GM18868 (cell line): Measurements from ENCODE around the gene UBLCP1.

ENCODE experiments used
- ATAC-seq: cut with Tn5 transposase; IDR thresholded peaks from one replicate; pipeline ENCODE4 v1.9.1; 2021; ENCODE audit warnings: mild to moderate bottlenecking, moderate library complexity; ENCODE audit not compliant: unreplicated experiment

UBLCP1 gene

DNA sequence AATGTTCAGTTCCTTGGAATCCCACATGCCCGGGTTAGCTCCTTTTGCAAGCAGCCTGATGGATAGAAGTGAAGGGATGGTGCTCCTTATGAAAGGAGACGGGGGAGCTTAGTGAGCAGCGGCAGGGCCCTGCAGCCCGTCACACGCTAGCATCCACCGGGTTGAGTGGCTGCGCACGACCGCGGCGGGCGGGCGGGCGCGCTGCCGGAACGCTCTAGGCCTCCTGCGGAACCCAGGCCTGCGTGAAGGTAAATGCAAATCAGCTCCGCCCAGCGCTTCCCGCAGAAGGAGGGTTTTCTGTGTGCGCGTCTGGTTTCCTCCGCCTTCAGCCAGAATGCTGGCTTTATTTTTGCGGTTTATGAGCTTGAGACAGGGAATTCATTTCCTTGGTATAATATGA lies 47.4 kb downstream of the UBLCP1 start:
- ATAC-seq: no peak

DNA sequence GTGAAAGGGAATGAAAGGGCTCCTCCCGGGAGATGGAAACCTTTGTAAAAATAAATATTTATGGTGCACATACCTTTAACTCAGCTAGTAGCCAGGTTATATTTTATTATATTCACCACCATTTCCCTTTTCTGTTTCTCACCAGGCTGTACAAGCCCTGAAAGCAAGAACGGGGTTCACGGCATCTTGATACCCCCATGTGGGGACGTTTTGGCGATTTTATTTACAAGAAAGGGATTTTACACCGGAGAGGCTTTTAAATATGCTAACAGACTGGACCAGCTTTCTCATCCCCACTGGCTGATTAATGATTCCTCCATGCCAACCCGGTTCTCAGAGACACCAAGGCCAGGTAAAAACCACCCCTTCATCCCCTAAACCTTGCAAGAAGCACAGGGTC lies 48.0 kb downstream of the UBLCP1 start:
- ATAC-seq: no peak

DNA sequence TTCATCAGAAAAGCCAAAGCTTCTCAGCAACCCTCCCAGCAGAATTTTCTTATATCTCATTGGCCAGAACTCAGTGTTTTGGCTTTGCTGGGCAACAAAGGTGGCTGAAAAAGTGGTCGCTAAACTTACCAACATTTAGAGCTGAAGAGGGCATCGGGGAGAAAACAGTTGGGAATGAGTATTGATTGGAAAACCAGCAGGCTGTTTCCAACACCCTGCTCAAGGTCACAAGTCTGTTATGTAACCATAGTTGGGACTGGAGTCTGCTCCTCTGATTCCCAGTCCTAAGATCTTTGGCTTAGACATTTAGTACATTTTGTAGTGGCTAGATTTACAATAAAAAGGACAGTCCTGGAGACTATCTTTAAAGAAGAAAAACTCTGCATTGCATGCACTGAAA lies 50.1 kb downstream of the UBLCP1 start:
- no peak for ATAC-seq

DNA sequence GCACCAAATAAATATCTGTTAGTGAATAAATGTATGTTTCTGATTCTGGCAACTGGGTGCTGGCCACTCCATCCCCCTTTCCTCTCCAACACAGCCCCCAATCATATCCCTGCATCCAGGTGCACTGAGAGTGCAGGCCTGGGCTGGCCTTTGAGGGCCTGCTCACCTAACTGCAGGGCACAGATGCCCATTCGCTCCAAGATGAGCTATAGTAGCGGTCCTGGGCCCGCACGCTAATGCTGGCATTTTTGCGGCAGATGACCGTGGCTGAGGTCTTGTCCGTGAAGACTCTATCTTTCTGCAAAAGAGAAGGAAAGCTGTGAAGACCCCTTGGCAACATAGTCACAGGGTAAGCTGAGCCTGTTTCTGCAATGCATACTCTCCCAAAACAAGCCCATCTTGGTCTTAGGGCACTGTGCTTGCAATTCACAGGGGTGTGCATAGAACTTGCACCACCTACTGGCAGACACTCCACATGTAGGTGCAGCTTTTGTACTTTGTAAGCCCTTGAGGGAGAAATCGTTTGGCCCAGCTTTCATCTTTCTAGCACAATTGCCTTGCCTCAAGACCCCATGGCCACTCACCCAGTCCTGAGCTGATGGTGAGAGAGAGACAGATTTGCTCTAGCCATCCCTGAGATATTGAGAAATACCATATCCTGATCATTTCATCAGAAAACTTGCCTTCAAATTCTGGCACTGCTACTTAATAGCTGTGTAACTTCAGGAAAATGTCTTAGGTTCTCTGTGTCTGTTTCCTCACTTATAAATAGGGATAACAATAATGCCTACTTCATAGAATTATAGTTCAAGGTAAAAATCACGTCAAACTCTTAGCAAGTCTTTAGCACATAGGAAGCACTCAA lies 53.7 kb downstream of the UBLCP1 start:
- ATAC-seq: peak; percentile 69

DNA sequence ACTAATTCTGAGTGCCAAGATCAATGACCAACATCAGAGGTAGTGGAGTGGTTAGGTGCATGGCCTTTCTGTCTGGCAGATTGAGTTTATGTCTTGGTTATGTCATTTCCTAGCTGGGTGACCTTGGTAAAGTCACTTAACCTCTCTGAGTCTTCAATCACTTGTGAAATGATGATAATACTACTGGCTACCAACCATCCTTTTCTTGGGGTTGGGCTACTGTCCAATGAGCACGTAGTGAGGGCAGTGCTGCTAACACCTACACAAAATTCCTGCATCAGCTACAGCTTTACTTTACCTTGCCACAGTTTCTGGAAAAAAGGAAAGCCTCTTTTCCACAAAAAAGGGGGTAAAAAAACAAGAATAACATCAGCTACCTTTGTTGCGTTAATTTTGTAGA lies 54.8 kb downstream of the UBLCP1 start:
- no peak for ATAC-seq

DNA sequence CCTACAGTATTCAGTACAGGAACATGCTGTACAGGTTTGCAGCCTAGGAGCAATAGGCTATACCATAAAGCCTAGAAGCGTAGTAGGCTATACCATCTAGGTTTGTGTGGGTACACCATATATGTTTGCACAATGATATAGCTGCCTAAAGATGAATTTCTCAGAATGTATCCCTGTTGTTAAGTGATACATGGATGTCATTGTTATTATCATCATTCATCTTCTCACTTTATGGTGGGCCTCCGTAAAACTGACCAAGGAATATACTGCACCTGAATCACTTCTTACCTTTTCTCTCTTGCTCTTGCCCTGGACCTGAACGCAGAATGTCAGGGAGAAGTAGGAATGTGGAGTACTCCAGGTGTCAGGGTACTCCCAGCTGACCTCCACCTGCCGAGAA lies 55.4 kb downstream of the UBLCP1 start:
- ATAC-seq: no peak

DNA sequence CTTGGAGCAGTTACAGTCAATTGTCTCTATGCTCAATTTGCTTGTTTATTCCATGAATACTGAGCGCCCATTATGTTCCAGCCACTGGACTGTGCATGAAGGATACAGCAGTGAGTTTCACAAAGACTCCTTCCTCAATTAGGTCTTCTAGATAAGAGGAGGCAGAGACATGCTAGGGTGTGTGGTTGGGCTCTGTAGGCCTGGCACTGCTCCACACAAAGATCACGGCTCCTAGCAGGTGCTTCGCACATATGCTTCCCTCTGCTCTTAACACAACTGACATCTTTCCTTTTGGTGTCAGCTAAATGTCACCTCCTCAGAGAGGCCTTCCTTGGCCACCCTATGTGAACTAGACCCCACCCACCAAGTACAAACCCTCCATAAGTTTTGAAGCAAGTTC lies 56.3 kb downstream of the UBLCP1 start:
- no peak for ATAC-seq

DNA sequence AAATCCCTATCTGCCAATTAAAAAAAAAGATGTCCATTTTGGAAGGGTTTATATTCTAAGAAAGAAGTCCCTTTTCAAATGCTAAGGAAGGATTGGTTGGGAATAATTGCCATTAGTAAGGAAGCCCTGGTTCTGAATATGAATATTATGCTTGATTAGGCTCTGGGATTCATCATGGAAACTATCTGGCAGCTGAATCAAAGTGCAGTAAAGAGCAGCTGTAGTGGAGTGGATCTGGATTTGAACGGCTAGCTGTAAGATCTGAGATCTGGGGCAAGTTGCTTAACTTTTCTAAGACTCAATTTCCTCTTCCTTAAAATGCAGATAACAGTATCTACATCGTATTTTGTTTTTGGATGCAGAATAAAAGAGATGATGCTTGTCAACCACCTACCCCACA lies 56.7 kb downstream of the UBLCP1 start:
- no peak for ATAC-seq

DNA sequence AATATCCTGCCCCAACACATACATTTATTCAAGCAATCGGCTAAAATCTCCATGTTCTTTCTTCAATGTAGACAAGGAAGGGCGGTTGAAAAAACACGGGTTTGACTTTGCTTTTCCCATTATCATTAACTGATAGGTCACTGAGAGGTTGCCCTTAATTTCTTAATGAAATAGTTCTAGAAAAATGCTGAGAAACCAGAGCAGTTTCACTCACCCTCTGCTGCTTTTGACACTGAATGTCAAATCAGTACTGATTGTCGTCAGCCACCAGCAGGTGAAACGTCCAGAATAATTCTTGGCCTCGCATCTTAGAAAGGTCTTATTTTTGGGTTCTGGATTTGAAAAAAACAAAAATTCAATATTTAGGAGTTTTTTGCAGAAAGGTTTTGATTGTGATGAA lies 59.1 kb downstream of the UBLCP1 start:
- no peak for ATAC-seq

DNA sequence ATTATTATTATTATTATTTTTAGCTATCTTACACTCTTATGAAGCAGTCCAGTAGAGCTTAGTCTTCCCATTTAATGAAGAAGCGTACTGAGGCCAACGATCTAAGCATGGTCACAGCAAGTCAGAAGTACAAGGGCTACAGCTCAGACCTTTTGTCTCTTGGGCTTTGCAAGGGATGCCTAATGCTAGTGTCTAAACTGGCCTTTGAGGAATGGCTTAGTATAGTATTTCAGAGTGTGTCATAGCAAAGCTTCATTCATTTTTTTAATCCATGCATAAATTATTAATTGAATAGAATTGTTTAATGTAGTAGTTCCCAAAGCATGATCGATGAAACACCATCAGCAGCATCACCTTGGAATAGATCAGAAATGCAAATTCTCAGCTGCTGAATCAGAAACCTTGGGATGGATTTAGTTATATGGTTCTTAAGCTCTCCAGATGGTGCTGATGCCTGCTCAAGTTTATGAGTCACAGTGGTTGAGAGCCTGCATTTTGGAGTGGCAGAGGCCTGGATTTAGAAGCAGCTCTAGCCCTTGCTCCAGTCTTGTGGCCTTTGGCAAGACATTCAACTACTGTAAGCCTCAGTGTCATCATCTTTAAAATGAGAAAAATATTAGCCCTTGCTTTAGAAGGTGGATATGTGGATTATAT lies 61.1 kb downstream of the UBLCP1 start:
- ATAC-seq: no peak

DNA sequence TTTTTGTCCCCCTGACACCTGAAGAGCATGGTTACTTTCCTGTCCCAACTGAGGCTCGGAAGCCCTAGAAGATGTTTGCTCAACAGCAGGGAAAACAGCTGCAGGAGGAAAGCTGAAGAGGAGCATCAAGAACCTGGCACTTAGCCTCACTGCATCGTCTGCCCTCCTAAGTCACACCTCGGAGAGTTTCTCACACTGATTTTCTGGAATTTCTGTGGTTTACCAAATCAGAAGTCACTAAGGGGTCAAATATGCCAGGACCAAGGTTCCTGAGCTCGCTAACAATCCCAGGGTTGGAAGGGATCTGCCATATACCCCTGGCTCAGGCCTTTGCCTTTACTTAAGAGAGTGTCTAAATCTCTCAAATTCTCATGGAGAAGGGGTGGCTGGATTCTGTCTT lies 61.9 kb downstream of the UBLCP1 start:
- ATAC-seq: no peak

DNA sequence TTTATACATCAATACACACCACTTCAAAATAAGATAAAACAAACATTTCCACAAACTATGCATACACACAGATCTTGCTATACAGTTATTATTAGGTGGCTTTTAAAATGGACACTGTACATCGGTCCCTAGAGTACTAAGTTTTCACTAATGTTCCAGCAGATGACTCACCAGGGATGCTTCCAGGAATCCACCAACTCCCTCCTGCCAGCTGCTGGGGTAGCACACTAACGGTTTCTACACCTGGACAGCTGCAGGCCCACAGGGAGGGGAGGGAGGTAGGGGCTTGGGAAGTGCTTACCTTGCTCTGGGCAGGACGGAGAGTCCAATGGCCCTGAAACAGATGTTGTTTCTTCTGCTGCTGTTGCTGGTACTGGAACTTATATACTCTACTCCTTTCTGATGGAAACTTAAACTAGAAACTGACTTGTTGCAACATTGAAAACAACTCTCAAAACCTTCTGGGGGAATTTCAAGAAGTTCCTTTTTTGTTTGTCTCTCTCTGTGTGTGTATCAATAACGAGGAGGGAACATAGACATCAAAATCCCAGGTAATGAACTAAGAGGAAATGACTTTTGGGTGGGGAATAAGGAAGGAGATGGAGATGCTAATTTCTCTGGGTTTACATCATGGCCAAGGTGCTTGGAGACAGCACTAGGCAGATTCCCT lies 67.2 kb downstream of the UBLCP1 start, which contains the start of gene IL12B:
IL12B (minus strand) TSS at position 357 of the 670 bp plus-strand sequence. CDS start 3,705 bp downstream, outside the sequence.
- ATAC-seq: no peak

DNA sequence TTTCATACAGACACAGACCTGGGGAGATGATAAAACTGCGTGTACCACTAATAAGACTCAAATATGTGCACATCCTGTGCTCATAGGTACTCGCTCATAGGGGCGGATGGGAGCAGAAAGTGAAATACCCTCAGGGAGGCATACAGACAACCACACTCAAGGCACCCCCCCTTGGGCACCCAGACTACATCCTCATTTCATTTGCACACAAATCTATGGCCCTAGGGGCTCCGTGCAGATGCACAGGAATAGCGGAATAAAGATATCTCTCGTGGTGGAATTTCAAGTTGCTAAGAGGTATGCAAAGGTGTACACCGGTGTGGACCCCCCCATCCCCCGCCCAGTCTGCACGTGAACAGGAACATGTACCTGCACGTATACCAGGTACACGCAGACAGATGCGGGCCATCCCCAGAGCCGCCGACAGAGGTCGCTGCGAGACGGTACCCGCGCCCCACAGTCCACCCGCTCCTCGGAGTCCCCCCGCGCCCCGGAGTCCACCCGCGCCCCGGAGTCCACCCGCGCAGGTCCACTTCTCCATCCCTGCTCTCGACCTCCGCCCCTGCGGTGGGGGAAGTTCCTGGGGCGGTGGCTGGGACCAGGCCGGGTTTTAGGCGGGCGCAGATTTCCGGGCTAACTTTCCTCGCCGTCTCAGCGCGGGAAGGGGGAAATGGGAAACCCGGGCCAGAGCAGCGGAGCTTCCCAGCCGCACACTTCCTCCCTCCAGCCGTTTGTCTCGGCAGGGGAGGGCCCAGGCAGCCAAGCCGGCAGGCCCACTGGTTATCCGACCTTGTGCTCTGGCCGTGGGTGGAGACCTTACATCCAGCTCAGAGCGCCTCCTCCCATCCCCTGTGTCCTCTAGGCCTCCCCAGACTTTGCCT lies 68.2 kb downstream of the UBLCP1 start:
- ATAC-seq: peak; percentile 52

DNA sequence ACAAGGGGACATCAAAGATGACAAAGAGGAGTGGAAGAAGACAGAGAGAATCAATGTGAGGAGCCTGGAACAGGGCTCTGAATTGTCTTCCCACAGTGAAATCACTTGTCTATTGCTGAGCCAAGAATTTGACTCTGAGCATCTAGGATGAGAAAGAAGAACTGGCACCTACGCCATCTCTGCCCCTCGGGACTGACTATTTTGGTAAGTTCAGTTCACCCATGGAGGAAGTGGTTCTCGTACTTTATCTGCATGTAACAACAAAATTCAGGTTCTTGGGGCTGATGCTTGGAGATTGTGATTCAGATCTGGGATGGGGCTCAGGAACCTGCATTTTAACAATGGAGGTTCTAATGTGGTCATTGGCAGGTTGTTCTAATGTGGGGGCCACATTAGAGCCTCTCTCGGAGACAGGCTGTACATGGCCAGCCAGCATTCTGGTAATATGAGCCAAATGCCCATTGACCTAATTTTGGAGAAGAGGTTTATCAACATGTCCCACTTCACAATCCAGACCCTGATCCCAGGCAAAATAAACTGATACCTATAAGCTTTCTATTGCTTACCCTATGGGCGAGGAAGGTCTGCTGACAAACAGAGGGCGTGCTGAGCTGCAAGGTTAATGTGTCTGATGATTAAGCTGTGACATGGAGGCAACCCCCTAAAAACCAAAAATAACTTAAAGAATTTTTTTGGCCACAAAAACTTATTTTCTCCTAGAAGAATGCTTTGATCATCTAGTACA lies 69.9 kb downstream of the UBLCP1 start:
- ATAC-seq: peak; percentile 52

DNA sequence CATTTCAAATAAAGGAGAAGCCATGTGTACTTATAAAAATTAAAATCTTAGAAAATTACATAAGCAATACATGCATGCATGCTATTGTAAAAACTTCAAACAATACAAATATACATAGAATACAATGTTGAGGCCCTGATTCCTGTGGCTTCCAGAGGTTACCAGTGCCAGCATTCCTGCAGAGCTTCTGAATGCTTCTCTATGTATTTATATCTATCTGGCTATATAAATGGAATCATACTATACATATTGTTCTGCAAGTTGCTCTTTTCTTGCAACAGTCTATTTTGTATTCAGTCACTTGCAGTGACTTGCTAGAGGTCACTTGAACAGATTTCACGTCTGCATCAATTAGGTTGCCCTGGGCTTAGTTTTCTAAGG lies 70.4 kb downstream of the UBLCP1 start:
- ATAC-seq: no peak
